PC-9 (cell line): ENCODE measurements around the gene TBC1D22B.

ENCODE experiments used
- EZH2 ChIP-seq: fragments of 200-600 bp; sonication (generic); IDR thresholded peaks from 2 replicates; pipeline ENCODE4 v1.8.0; 2017; ENCODE audit warnings: antibody characterized with exemption, low read depth
- TF ChIP-seq, protein P1 (sequence below): fragments of 200-600 bp; sonication (generic); conservative IDR thresholded peaks from 2 replicates; pipeline ENCODE4 v1.6.1; 2017; ENCODE audit warnings: mixed run types, antibody characterized with exemption, mild to moderate bottlenecking, moderate library complexity

- TF ChIP-seq, protein P1, sequence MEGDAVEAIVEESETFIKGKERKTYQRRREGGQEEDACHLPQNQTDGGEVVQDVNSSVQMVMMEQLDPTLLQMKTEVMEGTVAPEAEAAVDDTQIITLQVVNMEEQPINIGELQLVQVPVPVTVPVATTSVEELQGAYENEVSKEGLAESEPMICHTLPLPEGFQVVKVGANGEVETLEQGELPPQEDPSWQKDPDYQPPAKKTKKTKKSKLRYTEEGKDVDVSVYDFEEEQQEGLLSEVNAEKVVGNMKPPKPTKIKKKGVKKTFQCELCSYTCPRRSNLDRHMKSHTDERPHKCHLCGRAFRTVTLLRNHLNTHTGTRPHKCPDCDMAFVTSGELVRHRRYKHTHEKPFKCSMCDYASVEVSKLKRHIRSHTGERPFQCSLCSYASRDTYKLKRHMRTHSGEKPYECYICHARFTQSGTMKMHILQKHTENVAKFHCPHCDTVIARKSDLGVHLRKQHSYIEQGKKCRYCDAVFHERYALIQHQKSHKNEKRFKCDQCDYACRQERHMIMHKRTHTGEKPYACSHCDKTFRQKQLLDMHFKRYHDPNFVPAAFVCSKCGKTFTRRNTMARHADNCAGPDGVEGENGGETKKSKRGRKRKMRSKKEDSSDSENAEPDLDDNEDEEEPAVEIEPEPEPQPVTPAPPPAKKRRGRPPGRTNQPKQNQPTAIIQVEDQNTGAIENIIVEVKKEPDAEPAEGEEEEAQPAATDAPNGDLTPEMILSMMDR, result no peak
- TF ChIP-seq EZH2, result no peak
Observed at GRCh38 chr6:37372116-37372515, 114.5 kb downstream of the TBC1D22B start.
